ENCODE data around the gene FBLN5. TPM values are rescaled to one million over a fixed set of nuclear protein-coding genes. Genes with fewer than 3 reads are reported as not detected.

FBLN5 gene
- total RNA-seq, 1 experiment from 2014 or later = 1.0 TPM

- H3K27me3 Mint-ChIP-seq (ENCODE audit: low read depth) = no peaks in the 10 kb centered on the region; the same call in 1 of the 2 replicates
- Histone ChIP-seq H4K20me1 (ENCODE audit: control insufficient read depth, insufficient read depth, insufficient read length) (no peaks in the 10 kb centered on the region), H3K79me1 (ENCODE audit: insufficient read depth, low read depth, low read length, poor library complexity, severe bottlenecking) (no peaks in the 10 kb centered on the region), H3K9me3 (ENCODE audit: control insufficient read depth, low read depth, low read length) (no peaks in the 10 kb centered on the region), H3K4ac (ENCODE audit: low read depth, low read length) (no peak overlapping the region), H2BK15ac (ENCODE audit: low read depth, low read length) (no peak overlapping the region), H3K79me2 (ENCODE audit: insufficient read depth, low read length) (no peaks in the 10 kb centered on the region), H3K18ac (ENCODE audit: insufficient read length, low read depth, low read length) (no peak overlapping the region), H4K91ac (ENCODE audit: insufficient read length, low read depth, low read length) (no peak overlapping the region), H3K4me1 (ENCODE audit: insufficient read depth, low read length) (no peaks in the 10 kb centered on the region), H3K4me2 (ENCODE audit: insufficient read depth, insufficient read length, low read length) (no peak overlapping the region), H3K23me2 (ENCODE audit: insufficient read length, low read depth, low read length, poor library complexity, severe bottlenecking) (no peaks in the 10 kb centered on the region), H3T11ph (ENCODE audit: low read length) (no peak overlapping the region), H2BK120ac (ENCODE audit: low read depth, low read length, poor library complexity, severe bottlenecking) (no peak overlapping the region), H2AK5ac (ENCODE audit: insufficient read length, low read length) (no peak overlapping the region), H4K5ac (ENCODE audit: insufficient read length, low read depth, low read length) (no peak overlapping the region), H3K27me3 (ENCODE audit: insufficient read depth, low read length) (no peaks in the 10 kb centered on the region), H3K23ac (ENCODE audit: insufficient read length, low read depth, low read length) (no peak overlapping the region), H3K27ac (ENCODE audit: insufficient read length, low read depth, low read length) (no peak overlapping the region), H2BK5ac (ENCODE audit: insufficient read length, low read length) (no peak overlapping the region), H3K9ac (ENCODE audit: extremely low read depth, insufficient read length, low read length) (no peak overlapping the region), H2AFZ (ENCODE audit: low read length) (no peak overlapping the region), H2BK12ac (ENCODE audit: insufficient read length, low read depth, low read length) (no peak overlapping the region), H3K14ac (ENCODE audit: insufficient read depth, low read length) (no peak overlapping the region), H3K56ac (ENCODE audit: insufficient read length, low read depth, low read length) (no peak overlapping the region), H4K8ac (replicated peaks; ENCODE audit: insufficient read length, low read depth, low read length) (no peak overlapping the region), H2BK20ac (ENCODE audit: low read depth, low read length, poor library complexity, severe bottlenecking) (no peak overlapping the region)
- TF ChIP-seq, protein P1, sequence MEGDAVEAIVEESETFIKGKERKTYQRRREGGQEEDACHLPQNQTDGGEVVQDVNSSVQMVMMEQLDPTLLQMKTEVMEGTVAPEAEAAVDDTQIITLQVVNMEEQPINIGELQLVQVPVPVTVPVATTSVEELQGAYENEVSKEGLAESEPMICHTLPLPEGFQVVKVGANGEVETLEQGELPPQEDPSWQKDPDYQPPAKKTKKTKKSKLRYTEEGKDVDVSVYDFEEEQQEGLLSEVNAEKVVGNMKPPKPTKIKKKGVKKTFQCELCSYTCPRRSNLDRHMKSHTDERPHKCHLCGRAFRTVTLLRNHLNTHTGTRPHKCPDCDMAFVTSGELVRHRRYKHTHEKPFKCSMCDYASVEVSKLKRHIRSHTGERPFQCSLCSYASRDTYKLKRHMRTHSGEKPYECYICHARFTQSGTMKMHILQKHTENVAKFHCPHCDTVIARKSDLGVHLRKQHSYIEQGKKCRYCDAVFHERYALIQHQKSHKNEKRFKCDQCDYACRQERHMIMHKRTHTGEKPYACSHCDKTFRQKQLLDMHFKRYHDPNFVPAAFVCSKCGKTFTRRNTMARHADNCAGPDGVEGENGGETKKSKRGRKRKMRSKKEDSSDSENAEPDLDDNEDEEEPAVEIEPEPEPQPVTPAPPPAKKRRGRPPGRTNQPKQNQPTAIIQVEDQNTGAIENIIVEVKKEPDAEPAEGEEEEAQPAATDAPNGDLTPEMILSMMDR (conservative IDR thresholded peaks at IDR 0.05) = no peak
- H3K36me3 Mint-ChIP-seq (ENCODE audit: insufficient read depth in 1 of 3, low read depth in 3 of 3) = peaks cover 0 to 4% (median 0%) of the 10 kb centered on the region in 3 experiments; a peak in 2 of 7 replicates
- H3K9me3 Mint-ChIP-seq = peaks cover 0 to 1% of the 10 kb centered on the region in 2 experiments; a peak in 1 of 5 replicates
- WGBS (ENCODE audit: extremely low coverage, insufficient read length, low lambda C conversion rate) = no CpG with 5 or more reads among the region's 5 CpGs
- peaks cover 2 to 3% of the 10 kb centered on the region in 2 experiments; a peak in 2 of 4 replicates for H3K4me1 Mint-ChIP-seq
- no peak for DNase-seq
- H3K27ac Mint-ChIP-seq = no peak overlapping the region
- H3K4me3 Mint-ChIP-seq = no peak overlapping the region
Measured at GRCh38 chr14:91912035-91912434, 35.5 kb downstream of the FBLN5 start.

Data from H9 (cell line).